ENCODE results near the gene AMER2.

- TF ChIP-seq EZH2phosphoT487 (IDR thresholded peaks at IDR 0.05; ENCODE audit: low read depth) (no peak), CTCF (IDR thresholded peaks at IDR 0.05; ENCODE audit: low read depth, low read length) (no peak)
Measured at GRCh38 chr13:25215253-25215575, 43.1 kb upstream of the AMER2 start.
